Measurements from ENCODE around the gene OR2AT4.

DNA sequence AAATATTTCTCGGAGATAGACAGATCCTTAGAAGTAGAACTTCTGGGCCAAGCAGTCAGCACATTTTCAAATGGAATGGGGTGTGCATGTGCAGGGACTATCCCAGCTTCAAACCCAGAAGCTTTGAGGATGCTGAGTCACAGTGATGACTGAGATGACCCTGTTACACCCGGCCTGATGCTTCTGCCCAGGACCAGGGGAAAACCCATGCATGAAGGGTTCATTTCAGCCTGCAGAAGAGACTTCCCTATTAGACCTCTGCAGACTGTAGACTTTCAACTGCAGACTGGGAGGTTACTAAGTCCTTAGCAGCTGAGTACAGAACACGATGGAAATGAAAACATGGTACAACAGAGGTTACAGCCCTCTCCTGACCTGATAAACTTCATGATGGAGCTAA is 3.6 kb upstream of the OR2AT4 start:
- TF ChIP-seq, protein P1, sequence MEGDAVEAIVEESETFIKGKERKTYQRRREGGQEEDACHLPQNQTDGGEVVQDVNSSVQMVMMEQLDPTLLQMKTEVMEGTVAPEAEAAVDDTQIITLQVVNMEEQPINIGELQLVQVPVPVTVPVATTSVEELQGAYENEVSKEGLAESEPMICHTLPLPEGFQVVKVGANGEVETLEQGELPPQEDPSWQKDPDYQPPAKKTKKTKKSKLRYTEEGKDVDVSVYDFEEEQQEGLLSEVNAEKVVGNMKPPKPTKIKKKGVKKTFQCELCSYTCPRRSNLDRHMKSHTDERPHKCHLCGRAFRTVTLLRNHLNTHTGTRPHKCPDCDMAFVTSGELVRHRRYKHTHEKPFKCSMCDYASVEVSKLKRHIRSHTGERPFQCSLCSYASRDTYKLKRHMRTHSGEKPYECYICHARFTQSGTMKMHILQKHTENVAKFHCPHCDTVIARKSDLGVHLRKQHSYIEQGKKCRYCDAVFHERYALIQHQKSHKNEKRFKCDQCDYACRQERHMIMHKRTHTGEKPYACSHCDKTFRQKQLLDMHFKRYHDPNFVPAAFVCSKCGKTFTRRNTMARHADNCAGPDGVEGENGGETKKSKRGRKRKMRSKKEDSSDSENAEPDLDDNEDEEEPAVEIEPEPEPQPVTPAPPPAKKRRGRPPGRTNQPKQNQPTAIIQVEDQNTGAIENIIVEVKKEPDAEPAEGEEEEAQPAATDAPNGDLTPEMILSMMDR (IDR thresholded peaks at IDR 0.05), result no peak
- no peak for TF ChIP-seq POLR2A (IDR thresholded peaks at IDR 0.05)
